Spleen (tissue), 7 donors: ENCODE data around the gene DNAH9.

Experiments
- CTCF ChIP-seq, 11 experiments: fragments of 200-600 bp in 7 of 11; fragments of 450-650 bp in 4 of 11; sonication (generic) in 4 of 11; IDR thresholded peaks in 8 of 11; conservative IDR thresholded peaks in 3 of 11; 1 replicate in 7 of 11; 2 replicates in 4 of 11; pipeline versions ENCODE4 v1.4.0 to v1.8.0; 2016 to 2021; ENCODE audit warnings: antibody characterized with exemption in 11 of 11, inconsistent platforms in 4 of 11, mild to moderate bottlenecking in 1 of 11
- POLR2AphosphoS5 ChIP-seq, 3 donors: sonication (generic); formaldehyde crosslinking; IDR thresholded peaks; one replicate each; pipeline ENCODE4 v1.5.1; 2017; ENCODE audit warnings: antibody characterized with exemption in 3 of 3
- donor health status: DM: no; HTN: no; CAD: no; lungs with moderate emphysema.
- donor health status: DM: no; HTN: no; CAD: no.
- donor health status: DM: no; HTN: no; CAD: no.

GRCh38 chr17:11651089-11651488 is 52.8 kb downstream of the DNAH9 start:
- TF ChIP-seq POLR2AphosphoS5 (IDR thresholded peaks at IDR 0.05) (no peak), CTCF (IDR thresholded peaks at IDR 0.05 in 8 of 11, conservative IDR thresholded peaks at IDR 0.05 in 3 of 11) (no peak)
